Measurements from ENCODE around the gene EPHA6.
A peak's percentile ranks its signal among the peaks of the same experiment; 100 is the strongest.
"Not testable (repeated sequence)": the region's sequence is repeated elsewhere in the genome, so short reads cannot be mapped to it uniquely, and the experiment has no call there.

Gene EPHA6

DNA sequence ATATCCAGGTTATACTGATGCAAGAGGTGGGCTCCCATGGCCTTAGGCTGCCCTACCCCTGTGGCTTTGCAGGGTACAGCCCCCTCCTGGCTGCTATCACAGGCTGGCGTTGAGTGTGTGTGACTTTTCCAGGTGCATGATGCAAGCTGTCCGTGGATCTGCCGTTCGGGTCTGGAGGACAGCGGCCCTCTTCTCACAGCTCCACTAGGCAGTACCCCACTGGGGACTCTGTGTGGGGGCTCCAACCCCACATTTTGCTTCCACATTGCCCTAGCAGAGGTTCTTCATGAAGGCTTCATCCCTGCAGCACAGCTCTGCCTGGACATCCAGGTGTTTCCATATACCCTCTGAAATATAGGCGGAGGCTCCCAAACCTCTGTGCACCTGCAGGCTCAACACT, 610.6 kb downstream of the EPHA6 start:
- DNase-seq (ENCODE audit: low read depth, low spot score): no peak
- H3K36me3 ChIP-seq (ENCODE audit: control insufficient read depth, insufficient read depth, low read length): no peaks in the 10 kb centered on the region
- no peaks in the 10 kb centered on the region for H3K4me1 ChIP-seq (ENCODE audit: control insufficient read depth, insufficient read depth, low read length)
- no peak overlapping the region for H3K4me3 ChIP-seq (ENCODE audit: low read length)
- H3K27ac ChIP-seq (ENCODE audit: low read length): no peak overlapping the region
- WGBS (ENCODE audit: insufficient coverage, insufficient read length): no CpG with 5 or more reads among the region's 6 CpGs
- H3K27me3 ChIP-seq (ENCODE audit: control insufficient read depth, insufficient read depth, low read length): no peaks in the 10 kb centered on the region
- peaks cover 1% of the 10 kb centered on the region; the same call in 1 of the 2 replicates for H3K9me3 ChIP-seq (ENCODE audit: control insufficient read depth, insufficient read depth, low read length)

DNA sequence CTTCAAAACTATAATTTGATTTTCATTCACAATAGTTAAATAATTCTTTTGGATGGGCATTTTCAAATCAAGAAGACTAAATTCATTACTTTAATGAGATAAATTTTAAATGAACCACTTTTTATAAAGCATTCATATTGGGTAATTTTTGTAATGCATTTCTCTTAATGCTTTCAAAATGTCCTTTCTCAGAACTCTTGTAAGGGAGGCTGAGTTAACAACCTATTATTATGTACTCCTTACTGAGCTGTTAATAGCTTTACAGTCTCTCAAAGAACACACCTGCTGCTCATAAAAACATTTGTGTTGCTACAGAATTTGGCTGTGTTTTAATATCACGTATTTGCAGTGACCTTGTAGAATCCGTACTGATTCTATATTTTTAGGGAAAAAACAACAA, 616.2 kb downstream of the EPHA6 start:
- Histone ChIP-seq H3K4me1 (ENCODE audit: control insufficient read depth, insufficient read depth, low read length) (peaks cover 2% of the 10 kb centered on the region; the same call in 1 of the 2 replicates), H3K9me3 (ENCODE audit: control insufficient read depth, insufficient read depth, low read length) (no peaks in the 10 kb centered on the region), H3K4me3 (ENCODE audit: low read length) (no peak overlapping the region), H3K27me3 (ENCODE audit: control insufficient read depth, insufficient read depth, low read length) (no peaks in the 10 kb centered on the region), H3K36me3 (ENCODE audit: control insufficient read depth, insufficient read depth, low read length) (no peaks in the 10 kb centered on the region), H3K27ac (ENCODE audit: low read length) (no peak overlapping the region)
- no peak for DNase-seq (ENCODE audit: low read depth, low spot score)
- WGBS (ENCODE audit: insufficient coverage, insufficient read length): no CpG with 5 or more reads among the region's 2 CpGs

- DNase-seq (ENCODE audit: low read depth, low spot score): no peak
- no CpG with 5 or more reads among the region's 2 CpGs for WGBS (ENCODE audit: insufficient coverage, insufficient read length)
- H3K27me3 ChIP-seq (ENCODE audit: control insufficient read depth, insufficient read depth, low read length): no peaks in the 10 kb centered on the region
- peaks cover 2% of the 10 kb centered on the region; the same call in 1 of the 2 replicates for H3K4me1 ChIP-seq (ENCODE audit: control insufficient read depth, insufficient read depth, low read length)
- H3K36me3 ChIP-seq (ENCODE audit: control insufficient read depth, insufficient read depth, low read length): no peaks in the 10 kb centered on the region
- H3K4me3 ChIP-seq (ENCODE audit: low read length): no peak overlapping the region
- no peak overlapping the region for H3K27ac ChIP-seq (ENCODE audit: low read length)
- no peaks in the 10 kb centered on the region for H3K9me3 ChIP-seq (ENCODE audit: control insufficient read depth, insufficient read depth, low read length)
Measured at GRCh38 chr3:97432914-97433313, 618.5 kb downstream of the EPHA6 start.

- Histone ChIP-seq H3K36me3 (ENCODE audit: control insufficient read depth, insufficient read depth, low read length) (no peaks in the 10 kb centered on the region), H3K27me3 (ENCODE audit: control insufficient read depth, insufficient read depth, low read length) (no peaks in the 10 kb centered on the region), H3K27ac (ENCODE audit: low read length) (no peak overlapping the region), H3K4me3 (ENCODE audit: low read length) (no peak overlapping the region), H3K9me3 (ENCODE audit: control insufficient read depth, insufficient read depth, low read length) (no peaks in the 10 kb centered on the region), H3K4me1 (ENCODE audit: control insufficient read depth, insufficient read depth, low read length) (no peaks in the 10 kb centered on the region)
- no CpG with 5 or more reads among the region's 1 CpG for WGBS (ENCODE audit: insufficient coverage, insufficient read length)
- no peak for DNase-seq (ENCODE audit: low read depth, low spot score)
Measured at GRCh38 chr3:97438131-97438530, 623.7 kb downstream of the EPHA6 start.

DNA sequence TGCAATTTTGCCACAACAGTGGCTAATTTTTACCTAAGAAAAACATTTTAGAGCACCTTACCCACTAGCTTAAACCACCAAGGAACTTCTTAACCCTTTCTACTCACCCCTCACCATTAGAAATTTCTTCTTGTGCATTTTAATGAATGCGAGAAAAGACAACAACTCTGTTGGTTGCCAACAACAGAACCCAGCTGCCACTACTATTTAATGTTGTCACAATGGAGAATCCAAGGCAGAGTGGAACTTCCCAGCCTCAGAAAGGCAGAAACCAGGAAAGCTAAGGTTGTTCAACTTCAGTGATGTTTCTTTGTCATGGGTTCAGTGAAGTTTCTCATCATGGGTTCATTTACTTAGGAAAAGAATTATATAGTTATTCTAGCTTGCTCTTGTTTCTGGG, 625.0 kb downstream of the EPHA6 start:
- Histone ChIP-seq H3K27ac (ENCODE audit: low read length) (no peak overlapping the region), H3K36me3 (ENCODE audit: control insufficient read depth, insufficient read depth, low read length) (no peaks in the 10 kb centered on the region), H3K27me3 (ENCODE audit: control insufficient read depth, insufficient read depth, low read length) (no peaks in the 10 kb centered on the region), H3K4me3 (ENCODE audit: low read length) (no peak overlapping the region), H3K4me1 (ENCODE audit: control insufficient read depth, insufficient read depth, low read length) (no peaks in the 10 kb centered on the region), H3K9me3 (ENCODE audit: control insufficient read depth, insufficient read depth, low read length) (no peaks in the 10 kb centered on the region)
- no CpG with 5 or more reads among the region's 1 CpG for WGBS (ENCODE audit: insufficient coverage, insufficient read length)
- DNase-seq (ENCODE audit: low read depth, low spot score): no peak

GRCh38 chr3:97464035-97464434, 649.6 kb downstream of the EPHA6 start:
- no peaks in the 10 kb centered on the region for H3K36me3 ChIP-seq (ENCODE audit: control insufficient read depth, insufficient read depth, low read length)
- no peaks in the 10 kb centered on the region for H3K4me1 ChIP-seq (ENCODE audit: control insufficient read depth, insufficient read depth, low read length)
- no peaks in the 10 kb centered on the region for H3K9me3 ChIP-seq (ENCODE audit: control insufficient read depth, insufficient read depth, low read length)
- no peak overlapping the region for H3K27ac ChIP-seq (ENCODE audit: low read length)
- H3K27me3 ChIP-seq (ENCODE audit: control insufficient read depth, insufficient read depth, low read length): no peaks in the 10 kb centered on the region
- peak; percentile 18 for DNase-seq (ENCODE audit: low read depth, low spot score)
- no peak overlapping the region for H3K4me3 ChIP-seq (ENCODE audit: low read length)
- WGBS (ENCODE audit: insufficient coverage, insufficient read length): no CpG with 5 or more reads among the region's 1 CpG

DNA sequence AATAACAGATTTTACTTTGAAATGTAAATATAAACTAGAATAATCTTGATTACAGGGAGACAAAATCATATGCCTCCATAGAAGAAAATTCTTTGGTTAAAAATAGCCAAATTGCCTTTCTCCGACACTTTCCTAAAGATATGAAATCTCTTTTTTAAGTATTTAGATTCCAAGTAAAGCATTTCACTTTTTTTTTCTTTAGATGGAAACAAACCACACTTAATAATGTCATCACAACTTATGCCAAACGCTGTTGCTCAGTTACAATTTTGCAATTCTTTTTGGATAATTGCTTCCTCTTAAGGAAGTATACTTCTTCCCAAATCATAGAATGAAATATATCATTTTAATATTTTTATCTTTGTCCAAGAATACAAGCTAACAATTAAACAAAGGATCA, 656.1 kb downstream of the EPHA6 start:
- DNase-seq (ENCODE audit: low read depth, low spot score): no peak
- Histone ChIP-seq H3K4me3 (ENCODE audit: low read length) (no peak overlapping the region), H3K36me3 (ENCODE audit: control insufficient read depth, insufficient read depth, low read length) (no peaks in the 10 kb centered on the region), H3K27me3 (ENCODE audit: control insufficient read depth, insufficient read depth, low read length) (no peaks in the 10 kb centered on the region), H3K27ac (ENCODE audit: low read length) (no peak overlapping the region), H3K4me1 (ENCODE audit: control insufficient read depth, insufficient read depth, low read length) (no peaks in the 10 kb centered on the region), H3K9me3 (ENCODE audit: control insufficient read depth, insufficient read depth, low read length) (no peaks in the 10 kb centered on the region)
- no CpG with 5 or more reads among the region's 2 CpGs for WGBS (ENCODE audit: insufficient coverage, insufficient read length)

DNA sequence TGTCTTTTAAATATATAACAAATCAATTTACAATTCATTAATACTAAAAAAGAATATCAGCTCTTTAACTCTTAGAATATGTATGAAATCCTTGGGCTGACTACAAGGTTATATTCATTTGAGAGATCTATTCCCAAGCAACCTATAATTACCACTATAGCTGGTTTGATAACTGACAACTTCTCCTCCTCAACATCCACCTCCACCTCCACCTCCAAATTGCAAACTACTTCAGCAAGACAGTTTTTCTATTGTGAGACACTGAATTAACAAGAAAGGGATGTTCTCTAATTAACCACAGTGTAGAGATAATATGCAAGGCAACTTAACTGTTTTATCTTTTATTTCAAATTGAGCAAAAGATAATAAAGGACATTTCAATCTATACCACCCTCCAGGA, 665.3 kb downstream of the EPHA6 start:
- Histone ChIP-seq H3K9me3 (ENCODE audit: control insufficient read depth, insufficient read depth, low read length) (no peaks in the 10 kb centered on the region), H3K36me3 (ENCODE audit: control insufficient read depth, insufficient read depth, low read length) (no peaks in the 10 kb centered on the region), H3K27ac (ENCODE audit: low read length) (no peak overlapping the region), H3K27me3 (ENCODE audit: control insufficient read depth, insufficient read depth, low read length) (no peaks in the 10 kb centered on the region), H3K4me1 (ENCODE audit: control insufficient read depth, insufficient read depth, low read length) (no peaks in the 10 kb centered on the region), H3K4me3 (ENCODE audit: low read length) (no peak overlapping the region)
- DNase-seq (ENCODE audit: low read depth, low spot score): no peak

- not testable (repeated sequence) for H3K27ac ChIP-seq (ENCODE audit: low read length); H3K36me3 ChIP-seq (ENCODE audit: control insufficient read depth, insufficient read depth, low read length); H3K27me3 ChIP-seq (ENCODE audit: control insufficient read depth, insufficient read depth, low read length); H3K9me3 ChIP-seq (ENCODE audit: control insufficient read depth, insufficient read depth, low read length); H3K4me1 ChIP-seq (ENCODE audit: control insufficient read depth, insufficient read depth, low read length); H3K4me3 ChIP-seq (ENCODE audit: low read length); DNase-seq (ENCODE audit: low read depth, low spot score)
- WGBS (ENCODE audit: insufficient coverage, insufficient read length): no CpG with 5 or more reads among the region's 29 CpGs
Measured at GRCh38 chr3:97480696-97481289, 666.4 kb downstream of the EPHA6 start.

DNA sequence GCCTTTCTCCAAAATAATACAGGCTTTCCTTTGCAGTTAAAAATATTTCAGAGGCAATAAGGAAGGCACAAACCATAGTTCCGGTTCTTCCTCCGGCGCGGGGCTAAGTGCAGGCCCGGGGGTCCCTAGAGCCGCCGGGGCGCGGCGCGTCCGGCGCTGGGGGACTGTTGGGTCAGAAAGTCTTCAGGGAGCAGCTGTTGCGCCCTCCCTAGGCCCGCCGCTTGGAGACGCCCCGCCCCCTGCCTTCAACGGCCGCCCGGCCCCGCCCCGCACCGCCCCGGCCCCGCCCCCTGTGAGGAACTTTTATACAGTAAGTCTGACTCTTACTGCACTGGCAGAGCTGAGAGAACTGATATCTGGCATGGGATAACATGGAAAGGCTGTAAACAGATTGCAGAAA, 667.0 kb downstream of the EPHA6 start:
- Histone ChIP-seq H3K4me1 (ENCODE audit: control insufficient read depth, insufficient read depth, low read length) (no peaks in the 10 kb centered on the region), H3K36me3 (ENCODE audit: control insufficient read depth, insufficient read depth, low read length) (no peaks in the 10 kb centered on the region), H3K27ac (ENCODE audit: low read length) (no peak overlapping the region), H3K4me3 (ENCODE audit: low read length) (no peak overlapping the region), H3K9me3 (ENCODE audit: control insufficient read depth, insufficient read depth, low read length) (no peaks in the 10 kb centered on the region), H3K27me3 (ENCODE audit: control insufficient read depth, insufficient read depth, low read length) (no peaks in the 10 kb centered on the region)
- WGBS (ENCODE audit: insufficient coverage, insufficient read length): no CpG with 5 or more reads among the region's 26 CpGs
- no peak for DNase-seq (ENCODE audit: low read depth, low spot score)

GRCh38 chr3:97485206-97485605, 670.8 kb downstream of the EPHA6 start:
- Histone ChIP-seq H3K27me3 (ENCODE audit: control insufficient read depth, insufficient read depth, low read length) (no peaks in the 10 kb centered on the region), H3K27ac (ENCODE audit: low read length) (no peak overlapping the region), H3K36me3 (ENCODE audit: control insufficient read depth, insufficient read depth, low read length) (no peaks in the 10 kb centered on the region), H3K4me3 (ENCODE audit: low read length) (no peak overlapping the region), H3K9me3 (ENCODE audit: control insufficient read depth, insufficient read depth, low read length) (no peaks in the 10 kb centered on the region), H3K4me1 (ENCODE audit: control insufficient read depth, insufficient read depth, low read length) (no peaks in the 10 kb centered on the region)
- no CpG with 5 or more reads among the region's 3 CpGs for WGBS (ENCODE audit: insufficient coverage, insufficient read length)
- DNase-seq (ENCODE audit: low read depth, low spot score): no peak
